ENCODE data around the gene ADA.
"Not testable (repeated sequence)": the region's sequence is repeated elsewhere in the genome, so short reads cannot be mapped to it uniquely, and the experiment has no call there.

ADA gene

GRCh38 chr20:44651684-44652423 lies at the start of gene ADA:
ADA (minus strand) TSS chr20:44651699; CDS start chr20:44651607, 92 bp downstream.
- no peak for DNase-seq

- no peak for DNase-seq
Measured at GRCh38 chr20:44700306-44700705, 48.8 kb upstream of the ADA start.

- no peak for DNase-seq
Measured at GRCh38 chr20:44698351-44698750, 46.9 kb upstream of the ADA start.

- not testable (repeated sequence) for DNase-seq
Measured at GRCh38 chr20:44697041-44697440, 45.5 kb upstream of the ADA start.

GRCh38 chr20:44696315-44696714 lies 44.8 kb upstream of the ADA start:
- no peak for DNase-seq

- DNase-seq: no peak
Measured at GRCh38 chr20:44695674-44696300, 44.3 kb upstream of the ADA start.

- no peak for DNase-seq
Measured at GRCh38 chr20:44695295-44695673, 43.8 kb upstream of the ADA start.

GRCh38 chr20:44694159-44694558 lies 42.7 kb upstream of the ADA start:
- DNase-seq: no peak

- DNase-seq: no peak
Measured at GRCh38 chr20:44693627-44694026, 42.1 kb upstream of the ADA start.

GRCh38 chr20:44692932-44693480 lies 41.5 kb upstream of the ADA start:
- DNase-seq: no peak

GRCh38 chr20:44691424-44692423 lies 40.2 kb upstream of the ADA start:
- DNase-seq: no peak

- no peak for DNase-seq
Measured at GRCh38 chr20:44690781-44691423, 39.4 kb upstream of the ADA start.

- DNase-seq: no peak
Measured at GRCh38 chr20:44689809-44690208, 38.3 kb upstream of the ADA start.

GRCh38 chr20:44688053-44688625 lies 36.6 kb upstream of the ADA start:
- DNase-seq: no peak

- no peak for DNase-seq
Measured at GRCh38 chr20:44686934-44687333, 35.4 kb upstream of the ADA start.

- DNase-seq: no peak
Measured at GRCh38 chr20:44684047-44684967, 32.8 kb upstream of the ADA start.

- peak; percentile 14 for DNase-seq
Measured at GRCh38 chr20:44683263-44684046, 32.0 kb upstream of the ADA start.

- no peak for DNase-seq
Measured at GRCh38 chr20:44681796-44682566, 30.5 kb upstream of the ADA start.

GRCh38 chr20:44678990-44679611 lies 27.6 kb upstream of the ADA start:
- DNase-seq: no peak

All from NCI-H1417 treated with DMSO at 0.1 percent for 48 hours (cell line).